ENCODE results near the gene TIAM1.
A peak's percentile ranks its signal among the peaks of the same experiment; 100 is the strongest.

Gene TIAM1

GRCh38 chr21:31364253-31364945 lies 20.3 kb upstream of the TIAM1 start:
- H3K27me3 Mint-ChIP-seq = peaks cover 3% of the 10 kb centered on the region
- H3K9me3 Mint-ChIP-seq = peaks cover 16% of the 10 kb centered on the region
- no peak for DNase-seq
- CTCF ChIA-PET = interaction anchor here (1.0 kb wide), 1 partner anchor 216 kb away, joined by 4 read pairs; no protein-coding TSS in a partner anchor
- H3K36me3 Mint-ChIP-seq = peaks cover 29% of the 10 kb centered on the region
- peaks cover 64% of the 10 kb centered on the region for H3K4me1 Mint-ChIP-seq
- peak overlapping the region; percentile 88 for H3K27ac Mint-ChIP-seq
- H3K4me3 Mint-ChIP-seq = peak overlapping the region; percentile 49

- CTCF ChIA-PET = interaction anchor here (0.5 kb wide), 1 partner anchor 915 kb away, joined by 3 read pairs; the partner anchor contains the start of gene MIS18A
- peak; percentile 59 for DNase-seq
- Mint-ChIP-seq H3K9me3 (peaks cover 19% of the 10 kb centered on the region), H3K36me3 (peaks cover 29% of the 10 kb centered on the region), H3K27ac (peak overlapping the region; percentile 88), H3K27me3 (peaks cover 4% of the 10 kb centered on the region), H3K4me3 (peak overlapping the region; percentile 49), H3K4me1 (peaks cover 66% of the 10 kb centered on the region)
These were observed 19.7 kb upstream of the TIAM1 start for GRCh38 chr21:31363720-31364119.

GRCh38 chr21:31360717-31361116 lies 16.7 kb upstream of the TIAM1 start:
- no peak for DNase-seq
- Mint-ChIP-seq H3K27me3 (peaks cover 4% of the 10 kb centered on the region), H3K36me3 (peaks cover 28% of the 10 kb centered on the region), H3K9me3 (peaks cover 17% of the 10 kb centered on the region), H3K4me1 (peaks cover 56% of the 10 kb centered on the region), H3K27ac (no peak overlapping the region), H3K4me3 (no peak overlapping the region)
- CTCF ChIA-PET = no interaction called here

DNA sequence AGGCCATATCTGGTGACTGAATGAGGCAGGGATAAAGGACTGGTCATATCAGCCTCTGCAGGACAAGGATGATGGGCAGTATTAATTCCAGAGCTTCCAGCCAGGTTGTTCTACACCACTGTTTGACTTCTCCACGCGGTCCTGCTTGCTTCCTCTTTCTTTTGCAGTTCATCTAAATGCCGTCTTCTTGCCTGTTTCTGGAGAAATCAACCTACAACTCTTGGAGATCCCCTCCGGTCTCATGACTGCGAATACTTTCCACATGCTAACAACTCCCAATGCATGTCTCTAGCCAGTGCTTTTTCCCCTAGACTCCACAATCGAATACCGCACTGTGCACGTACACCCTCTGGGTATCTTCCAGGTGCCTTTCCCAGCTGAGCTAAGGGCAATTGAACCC lies 14.1 kb upstream of the TIAM1 start:
- Mint-ChIP-seq H3K27me3 (peaks cover 4% of the 10 kb centered on the region), H3K4me1 (peaks cover 55% of the 10 kb centered on the region), H3K4me3 (no peak overlapping the region)

GRCh38 chr21:31356440-31356839 lies 12.4 kb upstream of the TIAM1 start:
- no peak for DNase-seq
- CTCF ChIA-PET = no interaction called here
- H3K27me3 Mint-ChIP-seq = peaks cover 4% of the 10 kb centered on the region
- H3K4me3 Mint-ChIP-seq = no peak overlapping the region
- peaks cover 17% of the 10 kb centered on the region for H3K9me3 Mint-ChIP-seq
- H3K27ac Mint-ChIP-seq = no peak overlapping the region
- peaks cover 21% of the 10 kb centered on the region for H3K36me3 Mint-ChIP-seq
- peaks cover 59% of the 10 kb centered on the region for H3K4me1 Mint-ChIP-seq

More for the DNA sequence above, 14.1 kb upstream of the TIAM1 start:
- CTCF ChIA-PET = no interaction called here
- peaks cover 21% of the 10 kb centered on the region for H3K36me3 Mint-ChIP-seq
- peaks cover 17% of the 10 kb centered on the region for H3K9me3 Mint-ChIP-seq
- H3K27ac Mint-ChIP-seq = no peak overlapping the region
- no peak for DNase-seq

DNA sequence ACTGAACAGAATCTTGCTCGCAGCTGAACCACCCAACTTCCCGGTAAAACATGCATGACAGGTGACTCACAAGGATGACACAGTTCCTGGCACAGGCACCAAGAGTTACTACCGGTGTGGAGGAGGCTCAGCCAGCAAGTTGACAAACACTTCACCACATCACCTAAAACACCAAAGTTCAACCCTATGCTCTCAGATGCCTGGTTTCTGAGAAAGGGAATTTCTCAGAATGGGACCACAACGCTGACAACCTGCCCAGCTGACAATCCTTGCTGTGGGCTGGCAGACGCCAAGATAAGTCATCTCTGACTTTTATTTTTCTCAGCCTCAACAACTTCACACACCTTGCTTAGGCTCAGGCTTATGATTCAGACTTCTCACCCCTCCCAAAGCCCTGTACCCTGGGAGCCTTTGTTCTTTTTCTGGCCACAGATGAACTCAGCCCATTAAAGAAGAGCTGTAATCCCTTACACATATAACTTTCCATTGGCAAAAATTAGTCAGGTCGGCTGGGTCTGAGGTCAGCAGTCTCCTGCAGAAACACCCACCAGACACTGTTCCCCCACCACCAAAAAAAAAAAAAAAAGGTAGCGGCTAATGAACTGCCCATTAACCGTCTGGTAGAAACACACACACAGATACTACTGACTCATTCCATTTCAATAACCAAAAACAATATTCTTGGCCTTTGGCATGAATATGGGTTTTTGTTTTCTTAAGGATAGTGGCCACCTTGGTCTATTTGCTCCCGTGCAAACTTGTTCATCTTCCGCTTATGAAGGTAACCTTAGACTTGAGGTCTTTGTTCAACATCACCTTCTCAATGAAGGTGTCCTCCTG lies 10.8 kb upstream of the TIAM1 start:
- peak overlapping the region; percentile 35 for H3K4me3 Mint-ChIP-seq
- CTCF ChIA-PET = interaction anchor here (0.5 to 1.5 kb wide), 4 partner anchors 180 to 225 kb away, joined by 3 read pairs; no protein-coding TSS in a partner anchor
- peaks cover 23% of the 10 kb centered on the region for H3K36me3 Mint-ChIP-seq
- DNase-seq = peak; percentile 89
- peak overlapping the region; percentile 92 for H3K27ac Mint-ChIP-seq
- H3K27me3 Mint-ChIP-seq = peaks cover 4% of the 10 kb centered on the region
- H3K9me3 Mint-ChIP-seq = peaks cover 14% of the 10 kb centered on the region
- peaks cover 56% of the 10 kb centered on the region for H3K4me1 Mint-ChIP-seq

- Mint-ChIP-seq H3K9me3 (peaks cover 10% of the 10 kb centered on the region), H3K27me3 (no peaks in the 10 kb centered on the region), H3K4me1 (peaks cover 51% of the 10 kb centered on the region), H3K27ac (peak overlapping the region; percentile 92), H3K4me3 (peak overlapping the region; percentile 35), H3K36me3 (peaks cover 22% of the 10 kb centered on the region)
- CTCF ChIA-PET = interaction anchor here (0.7 to 1.5 kb wide), 3 partner anchors 204 to 226 kb away, joined by 3 read pairs; no protein-coding TSS in a partner anchor
- DNase-seq = no peak
These were observed 10.1 kb upstream of the TIAM1 start for GRCh38 chr21:31354122-31354521.

GRCh38 chr21:31352836-31353235 lies 8.8 kb upstream of the TIAM1 start:
- Mint-ChIP-seq H3K36me3 (peaks cover 24% of the 10 kb centered on the region), H3K4me1 (peaks cover 53% of the 10 kb centered on the region), H3K9me3 (peaks cover 13% of the 10 kb centered on the region), H3K27ac (peak overlapping the region; percentile 85), H3K27me3 (no peaks in the 10 kb centered on the region), H3K4me3 (no peak overlapping the region)
- CTCF ChIA-PET = interaction anchor here (0.6 kb wide), 1 partner anchor 43 kb away, joined by 3 read pairs; no protein-coding TSS in a partner anchor
- no peak for DNase-seq

DNA sequence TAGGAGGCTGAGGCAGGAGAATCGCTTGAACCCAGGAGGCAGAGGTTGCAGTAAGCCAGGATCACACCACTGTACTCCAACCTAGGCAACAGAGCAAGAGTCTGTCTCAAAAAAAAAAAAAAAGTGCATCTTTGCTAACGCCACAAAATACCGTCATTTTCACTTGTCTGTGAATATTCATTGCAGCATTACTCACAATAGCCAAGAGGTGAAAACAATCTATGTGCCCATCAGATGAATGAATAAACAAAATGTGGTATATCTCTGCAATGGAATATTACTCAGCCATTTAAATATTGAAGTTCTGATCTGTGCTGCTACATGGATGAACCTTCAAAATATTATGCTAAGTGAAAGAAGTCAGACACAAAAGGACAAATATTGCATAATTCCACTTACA lies 7.9 kb upstream of the TIAM1 start:
- DNase-seq = no peak
- H3K9me3 Mint-ChIP-seq = peaks cover 13% of the 10 kb centered on the region
- H3K27me3 Mint-ChIP-seq = no peaks in the 10 kb centered on the region
- no peak overlapping the region for H3K4me3 Mint-ChIP-seq
- CTCF ChIA-PET = no interaction called here
- peaks cover 26% of the 10 kb centered on the region for H3K36me3 Mint-ChIP-seq
- no peak overlapping the region for H3K27ac Mint-ChIP-seq
- H3K4me1 Mint-ChIP-seq = peaks cover 59% of the 10 kb centered on the region

DNA sequence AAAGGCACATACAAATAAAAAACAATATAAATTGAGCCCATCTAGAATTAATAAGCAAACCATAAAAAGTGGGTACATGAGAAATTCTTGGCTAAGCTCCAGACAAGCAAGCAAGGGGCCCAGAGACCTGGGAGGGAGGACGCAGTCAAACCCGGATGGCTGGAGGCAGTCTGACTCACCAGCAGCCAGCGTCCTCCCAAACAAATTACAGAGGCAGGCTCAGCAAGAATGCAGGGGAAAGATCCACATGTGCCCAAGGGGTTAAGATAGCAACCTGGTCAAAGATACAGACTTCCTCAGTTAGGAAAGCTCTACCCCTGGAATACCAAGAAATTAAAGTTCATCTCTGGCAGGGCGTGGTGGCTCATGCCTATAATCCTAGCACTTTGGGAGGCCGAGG lies 7.4 kb upstream of the TIAM1 start:
- peaks cover 57% of the 10 kb centered on the region for H3K4me1 Mint-ChIP-seq
- no peak overlapping the region for H3K27ac Mint-ChIP-seq
- peaks cover 26% of the 10 kb centered on the region for H3K36me3 Mint-ChIP-seq
- no peaks in the 10 kb centered on the region for H3K27me3 Mint-ChIP-seq
- no peak for DNase-seq
- H3K9me3 Mint-ChIP-seq = peaks cover 13% of the 10 kb centered on the region
- H3K4me3 Mint-ChIP-seq = no peak overlapping the region
- CTCF ChIA-PET = no interaction called here

GRCh38 chr21:31349208-31349607 lies 5.1 kb upstream of the TIAM1 start:
- Mint-ChIP-seq H3K4me3 (no peak overlapping the region), H3K9me3 (peaks cover 13% of the 10 kb centered on the region), H3K27ac (peak overlapping the region; percentile 16), H3K27me3 (peaks cover 11% of the 10 kb centered on the region), H3K36me3 (peaks cover 20% of the 10 kb centered on the region), H3K4me1 (peaks cover 48% of the 10 kb centered on the region)
- CTCF ChIA-PET = interaction anchor here (0.6 kb wide), 1 partner anchor 166 kb away, joined by 3 read pairs; no protein-coding TSS in a partner anchor
- DNase-seq = no peak

DNA sequence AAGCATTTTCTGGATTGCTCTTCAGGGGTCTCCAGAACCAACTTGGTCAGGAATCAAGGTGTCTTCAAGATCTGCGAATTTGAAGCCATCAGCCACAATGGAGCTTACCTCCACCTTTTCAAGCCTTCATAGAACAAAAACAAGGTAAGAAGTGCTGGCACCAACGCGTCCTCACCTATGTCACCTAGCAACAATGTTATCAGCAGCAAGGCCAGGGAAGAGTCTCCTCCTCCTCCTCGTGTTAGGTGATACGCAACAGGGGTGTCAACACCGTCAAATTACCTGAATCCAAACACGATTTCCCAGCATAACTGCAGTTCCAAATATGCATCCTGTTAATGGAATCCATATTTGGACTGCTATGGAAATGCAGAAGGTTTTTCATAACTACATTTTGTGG lies 4.1 kb upstream of the TIAM1 start:
- Mint-ChIP-seq H3K27ac (no peak overlapping the region), H3K27me3 (peaks cover 22% of the 10 kb centered on the region), H3K36me3 (peaks cover 28% of the 10 kb centered on the region), H3K4me3 (no peak overlapping the region), H3K4me1 (peaks cover 50% of the 10 kb centered on the region), H3K9me3 (peaks cover 13% of the 10 kb centered on the region)
- CTCF ChIA-PET = interaction anchor here (0.6 to 1.4 kb wide), 4 partner anchors 14 to 232 kb away, joined by 3 to 4 read pairs (median 4); no protein-coding TSS in a partner anchor
- no peak for DNase-seq

DNA sequence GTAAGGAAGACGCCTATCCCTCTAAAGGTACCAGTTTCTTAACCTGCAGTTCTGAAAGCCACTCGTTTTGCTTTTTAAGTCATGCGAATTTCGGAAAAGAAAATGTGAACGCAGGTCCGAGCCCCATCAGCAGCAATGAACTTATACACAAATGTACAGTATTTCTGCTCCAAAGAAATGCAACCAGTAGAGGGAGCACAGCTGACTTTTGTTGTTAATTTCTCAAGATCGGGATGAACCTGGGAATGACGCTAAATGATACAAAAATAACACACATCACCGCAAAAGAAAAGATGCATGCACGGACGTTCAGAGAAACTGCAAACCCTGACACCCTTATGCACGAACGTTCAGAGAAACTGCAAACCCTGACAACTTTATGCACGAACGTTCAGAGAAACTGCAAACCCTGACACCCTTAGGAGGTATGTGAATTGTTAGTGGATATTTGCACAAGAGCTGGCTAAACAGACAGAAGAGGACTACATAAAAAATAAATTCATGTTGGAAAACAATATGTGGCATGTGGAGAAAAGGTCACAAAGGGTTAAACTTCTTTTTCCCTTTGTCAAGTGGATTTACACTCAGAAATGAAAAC lies 3.5 kb upstream of the TIAM1 start:
- no peak for DNase-seq
- CTCF ChIA-PET = interaction anchor here (0.6 to 1.4 kb wide), 6 partner anchors 13 to 233 kb away, joined by 3 to 4 read pairs (median 4); no protein-coding TSS in a partner anchor
- no peak overlapping the region for H3K4me3 Mint-ChIP-seq
- H3K27me3 Mint-ChIP-seq = peaks cover 28% of the 10 kb centered on the region
- H3K4me1 Mint-ChIP-seq = peaks cover 50% of the 10 kb centered on the region
- peaks cover 13% of the 10 kb centered on the region for H3K9me3 Mint-ChIP-seq
- H3K27ac Mint-ChIP-seq = no peak overlapping the region
- peaks cover 28% of the 10 kb centered on the region for H3K36me3 Mint-ChIP-seq

Measured in activated naive CD4-positive, alpha-beta T cell treated with anti-CD3 and anti-CD28 coated beads, Interleukin-2, amount 10 ng/mL, durations not matched to agents 7 days and 5 days (primary cell).